OCI-LY7 (cell line): ENCODE measurements around the gene MYO9A. TPM values are rescaled to one million over a fixed set of nuclear protein-coding genes. Genes with fewer than 3 reads are reported as not detected.

Experiments
- BruUV-seq: library from RNA; stranded (reverse); fragments of 400-500 nt; replicated peaks from 2 replicates; lab custom pipeline; 2021; lab: Mats Ljungman, UMichigan
- CTCF ChIA-PET: fragments of 300-600 bp; sonication (Branson Sonifier 250); formaldehyde crosslinking; loops from one replicate; lab custom pipeline; 2022; ENCODE audit warnings: antibody characterized with exemption; ENCODE audit not compliant: unreplicated experiment; lab: Charles Lee
- POLR2A ChIA-PET: fragments of 300-600 bp; sonication (Branson Sonifier 250); formaldehyde crosslinking; loops from one replicate; lab custom pipeline; 2022; ENCODE audit warnings: antibody characterized with exemption; lab: Charles Lee
- DNase-seq: peaks from one replicate; pipeline ENCODE4 v3.0.0-alpha.2; 2015; ENCODE audit warnings: low spot score
- H2AFZ ChIP-seq: fragments of 200-600 bp; sonication (generic), shearing (Covaris generic); 2 replicates; pipeline ENCODE4 v1.6.1; 2014; ENCODE audit warnings: mild to moderate bottlenecking, antibody characterized with exemption, low read length, moderate library complexity
- H3K27ac ChIP-seq: fragments of 200-600 bp; sonication (generic); 2 replicates; pipeline ENCODE4 v1.5.1; 2014; ENCODE audit warnings: mixed run types, low read depth, mild to moderate bottlenecking, moderate library complexity, low read length, inconsistent platforms; ENCODE audit not compliant: poor library complexity, severe bottlenecking
- H3K36me3 ChIP-seq: fragments of 200-600 bp; sonication (generic); 2 replicates; pipeline ENCODE4 v1.6.1; 2014; ENCODE audit warnings: mild to moderate bottlenecking, antibody characterized with exemption, low read length, moderate library complexity, mixed read lengths; ENCODE audit not compliant: insufficient read depth
- H3K4me1 ChIP-seq: fragments of 200-600 bp; sonication (generic); 2 replicates; pipeline ENCODE4 v1.5.1; 2014; ENCODE audit warnings: mild to moderate bottlenecking, low read length; ENCODE audit not compliant: insufficient read depth, poor library complexity, severe bottlenecking
- H3K4me2 ChIP-seq: fragments of 200-600 bp; sonication (generic); 2 replicates; pipeline ENCODE4 v1.6.1; 2014; ENCODE audit warnings: mild to moderate bottlenecking, low read length
- H3K4me3 ChIP-seq: fragments of 200-600 bp; sonication (generic); 2 replicates; pipeline ENCODE4 v1.5.1; 2014; ENCODE audit warnings: mild to moderate bottlenecking, low read depth, low read length; ENCODE audit not compliant: poor library complexity, severe bottlenecking
- H3K79me2 ChIP-seq: fragments of 200-600 bp; sonication (generic); 2 replicates; pipeline ENCODE4 v1.6.1; 2016; ENCODE audit warnings: low read depth, mild to moderate bottlenecking, low read length, moderate library complexity, mixed read lengths; ENCODE audit not compliant: insufficient read depth
- H3K9me2 ChIP-seq: fragments of 200-600 bp; sonication (generic); 2 replicates; pipeline ENCODE4 v1.6.1; 2016; ENCODE audit warnings: mild to moderate bottlenecking, low read length, mixed read lengths; ENCODE audit not compliant: insufficient read depth
- H3K9me3 ChIP-seq: fragments of 200-600 bp; sonication (generic); 2 replicates; pipeline ENCODE4 v1.6.1; 2014; ENCODE audit warnings: mild to moderate bottlenecking, mixed run types, low read length, mixed read lengths
- H4K20me1 ChIP-seq: fragments of 200-600 bp; sonication (generic); 2 replicates; pipeline ENCODE4 v1.6.1; 2014; ENCODE audit warnings: mild to moderate bottlenecking, antibody characterized with exemption, low read length, moderate library complexity, mixed read lengths; ENCODE audit not compliant: insufficient read depth
- EZH2phosphoT487 ChIP-seq: fragments of 200-600 bp; sonication (generic); IDR thresholded peaks from 2 replicates; pipeline ENCODE4 v1.6.1; 2018; ENCODE audit warnings: low read depth, borderline replicate concordance, mild to moderate bottlenecking, mixed run types, antibody characterized with exemption, low read length, moderate library complexity, mixed read lengths
- intact Hi-C: fragments of 100-400 bp; cut with micrococcal nuclease; formaldehyde crosslinking; loops from one replicate; pipeline ENCODE4 v1.10.0; 2022; ENCODE audit not compliant: unreplicated experiment
- total RNA-seq, 2 experiments: library from RNA; depleted of rRNA in 1 of 2; stranded (reverse); fragments of >200 nt in 1 of 2; shearing (Covaris generic) in 1 of 2; gene quantifications; 2 replicates each; pipeline ENCODE4 v1.2.3, GENCODE V29; 2014 to 2022
- TF ChIP-seq, protein P1 (sequence below): fragments of 200-600 bp; sonication (generic); conservative IDR thresholded peaks from 2 replicates; pipeline ENCODE4 v1.5.1; 2014; ENCODE audit warnings: mild to moderate bottlenecking, antibody characterized with exemption, low read length, moderate library complexity, mixed read lengths

Gene MYO9A
- total RNA-seq, 2 experiments from 2014 or later, result 26.4 to 125 TPM

DNA sequence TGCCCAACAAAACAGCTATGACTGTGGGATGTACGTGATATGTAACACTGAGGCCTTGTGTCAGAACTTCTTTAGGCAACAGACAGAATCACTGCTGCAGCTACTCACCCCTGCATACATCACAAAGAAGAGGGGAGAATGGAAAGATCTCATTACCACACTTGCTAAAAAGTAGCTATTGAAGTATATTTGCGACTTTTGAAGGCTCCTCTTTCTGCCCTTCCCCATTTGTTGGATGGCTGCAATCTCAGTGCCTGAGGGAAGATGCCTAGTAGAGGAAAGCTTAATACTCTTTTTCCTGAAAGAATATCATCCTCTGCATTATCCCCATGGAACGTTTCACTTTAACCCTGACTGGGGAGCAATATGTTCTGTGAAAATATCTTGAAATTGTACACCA is 22.1 kb upstream of the MYO9A start:
- intact Hi-C loops, result loop anchor here (5.0 kb wide), 1 partner anchor 98 kb away; no protein-coding TSS in a partner anchor
- no peaks in the 10 kb centered on the region for H3K9me2 ChIP-seq
- H3K79me2 ChIP-seq, result no peaks in the 10 kb centered on the region
- H3K4me2 ChIP-seq, result no peak overlapping the region
- no peak overlapping the region for H2AFZ ChIP-seq
- H3K36me3 ChIP-seq, result no peaks in the 10 kb centered on the region
- DNase-seq, result no peak
- TF ChIP-seq, protein P1, sequence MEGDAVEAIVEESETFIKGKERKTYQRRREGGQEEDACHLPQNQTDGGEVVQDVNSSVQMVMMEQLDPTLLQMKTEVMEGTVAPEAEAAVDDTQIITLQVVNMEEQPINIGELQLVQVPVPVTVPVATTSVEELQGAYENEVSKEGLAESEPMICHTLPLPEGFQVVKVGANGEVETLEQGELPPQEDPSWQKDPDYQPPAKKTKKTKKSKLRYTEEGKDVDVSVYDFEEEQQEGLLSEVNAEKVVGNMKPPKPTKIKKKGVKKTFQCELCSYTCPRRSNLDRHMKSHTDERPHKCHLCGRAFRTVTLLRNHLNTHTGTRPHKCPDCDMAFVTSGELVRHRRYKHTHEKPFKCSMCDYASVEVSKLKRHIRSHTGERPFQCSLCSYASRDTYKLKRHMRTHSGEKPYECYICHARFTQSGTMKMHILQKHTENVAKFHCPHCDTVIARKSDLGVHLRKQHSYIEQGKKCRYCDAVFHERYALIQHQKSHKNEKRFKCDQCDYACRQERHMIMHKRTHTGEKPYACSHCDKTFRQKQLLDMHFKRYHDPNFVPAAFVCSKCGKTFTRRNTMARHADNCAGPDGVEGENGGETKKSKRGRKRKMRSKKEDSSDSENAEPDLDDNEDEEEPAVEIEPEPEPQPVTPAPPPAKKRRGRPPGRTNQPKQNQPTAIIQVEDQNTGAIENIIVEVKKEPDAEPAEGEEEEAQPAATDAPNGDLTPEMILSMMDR, result no peak
- TF ChIP-seq EZH2phosphoT487, result no peak
- ChIA-PET POLR2A (interaction anchor here (1.6 kb wide), 1 partner anchor 9 kb away, joined by 7 read pairs; no protein-coding TSS in a partner anchor), CTCF (interaction anchor here (0.6 kb wide), 1 partner anchor 14 kb away, joined by 3 read pairs; no protein-coding TSS in a partner anchor)
- H3K4me3 ChIP-seq, result no peak overlapping the region
- H3K4me1 ChIP-seq, result peaks cover 12% of the 10 kb centered on the region
- no TSS peak for BruUV-seq
- no peaks in the 10 kb centered on the region for H4K20me1 ChIP-seq
- H3K27ac ChIP-seq, result no peak overlapping the region
- H3K9me3 ChIP-seq, result no peaks in the 10 kb centered on the region

DNA sequence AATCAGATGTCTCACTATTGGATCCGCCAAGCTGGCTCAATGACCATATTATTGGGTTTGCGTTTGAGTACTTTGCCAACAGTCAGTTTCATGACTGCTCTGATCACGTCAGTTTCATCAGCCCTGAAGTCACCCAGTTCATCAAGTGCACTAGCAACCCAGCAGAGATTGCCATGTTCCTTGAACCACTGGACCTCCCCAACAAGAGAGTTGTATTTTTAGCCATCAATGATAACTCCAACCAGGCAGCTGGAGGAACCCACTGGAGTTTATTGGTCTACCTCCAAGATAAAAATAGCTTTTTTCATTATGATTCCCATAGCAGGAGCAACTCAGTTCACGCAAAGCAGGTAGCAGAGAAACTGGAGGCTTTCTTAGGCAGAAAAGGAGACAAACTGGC is 21.7 kb upstream of the MYO9A start:
- TF ChIP-seq EZH2phosphoT487, result no peak
- TF ChIP-seq, protein P1, result no peak
- ChIA-PET POLR2A (interaction anchor here (1.2 to 1.6 kb wide), 2 partner anchors 9 to 23 kb away, joined by 3 to 7 read pairs; no protein-coding TSS in a partner anchor), CTCF (no interaction called here)
- no peak for DNase-seq
- no peaks in the 10 kb centered on the region for H3K36me3 ChIP-seq
- H4K20me1 ChIP-seq, result no peaks in the 10 kb centered on the region
- no peak overlapping the region for H3K4me2 ChIP-seq
- H2AFZ ChIP-seq, result no peak overlapping the region
- no peaks in the 10 kb centered on the region for H3K9me2 ChIP-seq
- peaks cover 12% of the 10 kb centered on the region for H3K4me1 ChIP-seq
- H3K4me3 ChIP-seq, result no peak overlapping the region
- no peaks in the 10 kb centered on the region for H3K79me2 ChIP-seq
- no TSS peak for BruUV-seq
- intact Hi-C loops, result loop anchor here (5.0 kb wide), 1 partner anchor 97 kb away; no protein-coding TSS in a partner anchor
- H3K27ac ChIP-seq, result no peak overlapping the region
- H3K9me3 ChIP-seq, result no peaks in the 10 kb centered on the region
